Epithelial cell of esophagus (primary cell): Measurements from ENCODE around the gene BRCA2.

Experiments used
- DNase-seq: peaks from one replicate; pipeline ENCODE4 v3.0.0; 2010; ENCODE audit warnings: low read depth
- H3K4me3 ChIP-seq: 2 replicates; pipeline ENCODE4 v1.5.1; 2011; ENCODE audit warnings: mild to moderate bottlenecking, low read length, control low read depth
- TF ChIP-seq, protein P1 (sequence below): IDR thresholded peaks from 2 replicates; pipeline ENCODE4 v1.5.1; 2011; ENCODE audit warnings: low read depth, mild to moderate bottlenecking, low read length, control low read depth, inconsistent platforms; ENCODE audit not compliant: insufficient read depth; ENCODE audit errors: missing control alignments

BRCA2 gene

DNA sequence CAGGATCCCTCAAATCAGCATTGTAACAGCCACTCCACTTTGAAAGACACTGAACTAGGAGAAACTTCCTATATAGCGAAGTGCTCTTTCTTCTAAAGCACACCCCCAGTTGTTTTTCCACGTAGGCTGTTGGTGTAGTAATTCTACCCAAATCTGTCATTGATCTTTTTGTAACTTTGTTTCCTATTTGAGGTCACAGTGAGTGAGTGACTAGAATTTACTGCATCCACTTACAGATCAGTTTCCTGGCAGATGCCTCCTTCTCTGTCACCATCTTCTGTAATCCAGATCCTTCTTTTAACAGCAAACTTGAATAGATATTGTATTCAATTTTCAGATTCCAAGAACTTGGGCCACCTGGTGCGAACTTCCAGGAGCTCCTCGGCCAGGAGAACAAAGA is 15.4 kb upstream of the BRCA2 start:
- DNase-seq: no peak
- no peak overlapping the region for H3K4me3 ChIP-seq
- TF ChIP-seq, protein P1, sequence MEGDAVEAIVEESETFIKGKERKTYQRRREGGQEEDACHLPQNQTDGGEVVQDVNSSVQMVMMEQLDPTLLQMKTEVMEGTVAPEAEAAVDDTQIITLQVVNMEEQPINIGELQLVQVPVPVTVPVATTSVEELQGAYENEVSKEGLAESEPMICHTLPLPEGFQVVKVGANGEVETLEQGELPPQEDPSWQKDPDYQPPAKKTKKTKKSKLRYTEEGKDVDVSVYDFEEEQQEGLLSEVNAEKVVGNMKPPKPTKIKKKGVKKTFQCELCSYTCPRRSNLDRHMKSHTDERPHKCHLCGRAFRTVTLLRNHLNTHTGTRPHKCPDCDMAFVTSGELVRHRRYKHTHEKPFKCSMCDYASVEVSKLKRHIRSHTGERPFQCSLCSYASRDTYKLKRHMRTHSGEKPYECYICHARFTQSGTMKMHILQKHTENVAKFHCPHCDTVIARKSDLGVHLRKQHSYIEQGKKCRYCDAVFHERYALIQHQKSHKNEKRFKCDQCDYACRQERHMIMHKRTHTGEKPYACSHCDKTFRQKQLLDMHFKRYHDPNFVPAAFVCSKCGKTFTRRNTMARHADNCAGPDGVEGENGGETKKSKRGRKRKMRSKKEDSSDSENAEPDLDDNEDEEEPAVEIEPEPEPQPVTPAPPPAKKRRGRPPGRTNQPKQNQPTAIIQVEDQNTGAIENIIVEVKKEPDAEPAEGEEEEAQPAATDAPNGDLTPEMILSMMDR: no peak

DNA sequence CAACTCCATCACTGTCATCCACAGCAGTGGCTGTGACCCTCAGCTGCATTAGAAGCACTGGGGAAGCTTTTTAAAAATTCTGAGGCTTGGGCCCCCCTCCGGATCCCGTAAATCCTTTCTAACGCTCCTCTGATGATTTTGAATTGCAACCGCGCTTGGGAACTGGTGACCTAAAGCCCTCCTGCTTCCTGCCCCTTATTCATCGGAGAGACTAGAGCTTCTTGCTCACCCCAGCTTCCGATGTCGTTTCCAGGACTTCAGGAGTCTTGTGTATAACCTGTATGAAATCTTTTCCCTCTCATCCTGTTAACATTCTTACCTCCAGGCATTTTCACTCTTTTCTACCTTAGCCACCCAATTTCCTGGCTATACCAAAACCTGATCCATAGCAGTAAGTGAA is 14.9 kb upstream of the BRCA2 start:
- H3K4me3 ChIP-seq: no peak overlapping the region
- no peak for DNase-seq
- TF ChIP-seq, protein P1: no peak

DNA sequence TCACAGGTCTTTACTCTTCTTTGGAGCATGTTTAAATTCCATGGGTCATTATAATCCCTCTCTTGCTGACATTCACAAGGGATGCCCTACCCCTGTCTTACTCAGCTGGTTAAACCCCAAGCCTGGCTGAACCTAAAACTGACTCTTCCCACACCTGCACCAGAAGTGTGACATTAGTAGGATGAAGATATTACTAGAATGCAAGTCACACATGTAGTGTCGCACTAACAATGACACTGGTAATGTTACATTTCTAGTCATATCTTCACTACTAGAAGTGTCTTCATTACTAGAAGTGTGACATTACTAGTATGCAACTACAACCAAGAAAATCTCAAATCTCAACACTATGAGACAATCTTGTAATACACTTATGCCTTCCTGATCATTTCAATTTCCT is 14.4 kb upstream of the BRCA2 start:
- H3K4me3 ChIP-seq: no peak overlapping the region
- TF ChIP-seq, protein P1: no peak
- no peak for DNase-seq

DNA sequence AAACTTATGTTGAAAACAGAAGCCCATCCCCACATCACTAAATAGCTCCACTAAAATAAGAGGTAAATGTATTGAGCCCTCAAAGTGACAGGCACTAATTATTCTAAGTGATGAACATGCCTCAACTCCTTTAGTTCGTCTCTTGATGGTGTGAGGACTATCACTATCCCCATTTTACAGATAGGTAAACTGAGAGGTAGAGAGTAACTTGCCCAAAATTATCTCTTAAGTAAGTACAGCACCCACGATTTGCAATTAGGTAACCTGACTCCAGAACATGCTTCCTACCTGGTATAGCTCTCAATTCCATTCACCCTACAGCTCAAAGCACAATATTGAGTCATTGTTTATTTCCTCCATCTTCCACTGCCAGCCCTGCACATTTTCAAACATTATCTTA is 12.8 kb upstream of the BRCA2 start:
- H3K4me3 ChIP-seq: no peak overlapping the region
- TF ChIP-seq, protein P1: no peak
- no peak for DNase-seq

DNA sequence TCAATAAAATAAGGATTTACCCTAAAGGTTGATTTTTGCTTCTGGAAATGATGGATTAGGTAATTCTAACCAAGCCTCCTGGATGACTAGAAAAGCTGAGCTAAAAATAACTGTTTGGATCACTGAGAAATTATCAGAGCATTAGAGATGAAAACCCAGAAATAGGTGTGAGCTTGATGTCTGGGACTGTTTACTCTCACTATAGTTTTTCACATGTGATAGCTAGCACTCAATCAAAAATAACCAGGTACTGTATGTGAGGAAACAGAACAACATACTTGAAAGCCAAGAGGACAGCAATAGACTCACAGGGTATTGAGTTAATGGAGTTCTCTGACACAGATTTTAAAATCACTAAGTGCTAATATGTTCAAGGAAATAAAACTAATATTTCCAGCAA is 9.7 kb upstream of the BRCA2 start:
- no peak overlapping the region for H3K4me3 ChIP-seq
- DNase-seq: no peak
- TF ChIP-seq, protein P1: no peak

DNA sequence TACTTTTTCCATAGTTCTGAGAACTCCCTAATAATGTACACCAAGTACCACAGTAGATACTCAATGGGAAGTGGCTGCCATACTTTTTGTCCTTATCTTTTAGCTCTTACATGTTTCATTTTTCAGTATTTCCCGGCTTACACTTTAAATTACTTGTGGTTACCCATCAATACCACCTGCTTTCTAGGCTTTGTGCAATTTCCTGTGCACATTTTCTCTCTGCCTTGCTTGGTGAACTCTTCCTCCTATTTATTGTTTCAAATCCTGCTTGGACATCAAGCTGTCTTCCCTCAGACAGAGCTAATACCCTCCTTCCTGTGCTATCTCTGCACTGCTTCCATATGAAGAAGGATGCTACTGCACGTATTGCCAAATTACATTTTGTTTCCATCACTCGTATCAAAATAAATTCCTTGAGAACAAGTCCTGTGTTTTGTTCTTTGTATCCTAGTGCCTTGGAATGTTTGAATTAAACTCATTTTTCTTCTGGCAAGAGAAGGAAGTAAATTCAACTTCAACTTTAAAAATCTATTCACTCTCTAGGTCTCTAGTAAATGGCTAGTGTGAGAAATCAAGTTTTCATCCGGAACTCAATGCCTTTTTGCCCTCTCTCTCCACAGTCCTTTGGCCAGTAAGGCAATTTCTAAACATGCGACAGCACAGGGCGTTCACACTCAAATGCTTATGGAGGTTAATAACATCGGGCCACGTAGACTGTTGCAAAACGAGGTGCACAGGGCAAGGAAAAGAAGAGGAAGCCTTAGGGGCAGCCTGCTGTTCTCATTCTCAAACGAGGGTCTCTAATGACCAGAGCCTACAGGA is 5.8 kb upstream of the BRCA2 start:
- TF ChIP-seq, protein P1: no peak
- no peak overlapping the region for H3K4me3 ChIP-seq
- DNase-seq: no peak
